ENCODE results near the gene KIF4A. TPM values are rescaled to one million over a fixed set of nuclear protein-coding genes. Genes with fewer than 3 reads are reported as not detected.

Gene KIF4A
- total RNA-seq, 1 experiment from 2014 or later: 36.2 TPM

GRCh38 chrX:70359458-70359857, 69.6 kb downstream of the KIF4A start:
- CTCF ChIA-PET: no interaction called here
- no peak overlapping the region for H3K4me3 Mint-ChIP-seq
- H3K4me1 Mint-ChIP-seq: no peaks in the 10 kb centered on the region
- no peaks in the 10 kb centered on the region for H3K27me3 Mint-ChIP-seq (ENCODE audit: low read depth)
- ATAC-seq (no peak), DNase-seq (ENCODE audit: low spot score) (no peak)
- POLR2A ChIA-PET: no interaction called here
- no peaks in the 10 kb centered on the region for H3K9me3 Mint-ChIP-seq
- H3K36me3 Mint-ChIP-seq: peaks cover 44% of the 10 kb centered on the region
- H3K27ac Mint-ChIP-seq: no peak overlapping the region
- no peak for TF ChIP-seq ZNF532 (CRISPR knock-in tag; IDR thresholded peaks at IDR 0.05; ENCODE audit: borderline replicate concordance)
- no peak for TF ChIP-seq ERG (CRISPR knock-in tag; IDR thresholded peaks at IDR 0.05)
- no peak for TF ChIP-seq SMAD3 (CRISPR knock-in tag; IDR thresholded peaks at IDR 0.05; ENCODE audit: borderline replicate concordance)
- no peak for TF ChIP-seq ARID4B (CRISPR knock-in tag; IDR thresholded peaks at IDR 0.05; ENCODE audit: borderline replicate concordance)
- no peak for TF ChIP-seq MLX (CRISPR knock-in tag; IDR thresholded peaks at IDR 0.05)
- TF ChIP-seq ZNF281 (CRISPR knock-in tag; IDR thresholded peaks at IDR 0.05): no peak
- no peak for TF ChIP-seq TEAD1 (CRISPR knock-in tag; IDR thresholded peaks at IDR 0.05)
- no peak for TF ChIP-seq ATF6 (CRISPR knock-in tag; IDR thresholded peaks at IDR 0.05)
- no peak for TF ChIP-seq SP1 (CRISPR knock-in tag; conservative IDR thresholded peaks at IDR 0.05)
- TF ChIP-seq ATF1 (CRISPR knock-in tag; IDR thresholded peaks at IDR 0.05): no peak
- no peak for TF ChIP-seq ELF4 (CRISPR knock-in tag; IDR thresholded peaks at IDR 0.05; ENCODE audit: low read depth)
- TF ChIP-seq MYBL2 (CRISPR knock-in tag; IDR thresholded peaks at IDR 0.05): no peak
- TF ChIP-seq AFF4 (CRISPR knock-in tag; IDR thresholded peaks at IDR 0.05; ENCODE audit: borderline replicate concordance): no peak
- no peak for TF ChIP-seq JAZF1 (CRISPR knock-in tag; IDR thresholded peaks at IDR 0.05)
- TF ChIP-seq NFYB (CRISPR knock-in tag; conservative IDR thresholded peaks at IDR 0.05; ENCODE audit: low read depth): no peak
- no peak for TF ChIP-seq CTCF (IDR thresholded peaks at IDR 0.05)
